ENCODE data around the gene SREK1. TPM values are rescaled to one million over a fixed set of nuclear protein-coding genes. Genes with fewer than 3 reads are reported as not detected.
"Not testable (repeated sequence)": the region's sequence is repeated elsewhere in the genome, so short reads cannot be mapped to it uniquely, and the experiment has no call there.

Gene SREK1
- total RNA-seq, 2 experiments from 2014 or later = 60.5 to 63.3 TPM

GRCh38 chr5:66179297-66180051, 35.4 kb downstream of the SREK1 start:
- no peak for DNase-seq

DNA sequence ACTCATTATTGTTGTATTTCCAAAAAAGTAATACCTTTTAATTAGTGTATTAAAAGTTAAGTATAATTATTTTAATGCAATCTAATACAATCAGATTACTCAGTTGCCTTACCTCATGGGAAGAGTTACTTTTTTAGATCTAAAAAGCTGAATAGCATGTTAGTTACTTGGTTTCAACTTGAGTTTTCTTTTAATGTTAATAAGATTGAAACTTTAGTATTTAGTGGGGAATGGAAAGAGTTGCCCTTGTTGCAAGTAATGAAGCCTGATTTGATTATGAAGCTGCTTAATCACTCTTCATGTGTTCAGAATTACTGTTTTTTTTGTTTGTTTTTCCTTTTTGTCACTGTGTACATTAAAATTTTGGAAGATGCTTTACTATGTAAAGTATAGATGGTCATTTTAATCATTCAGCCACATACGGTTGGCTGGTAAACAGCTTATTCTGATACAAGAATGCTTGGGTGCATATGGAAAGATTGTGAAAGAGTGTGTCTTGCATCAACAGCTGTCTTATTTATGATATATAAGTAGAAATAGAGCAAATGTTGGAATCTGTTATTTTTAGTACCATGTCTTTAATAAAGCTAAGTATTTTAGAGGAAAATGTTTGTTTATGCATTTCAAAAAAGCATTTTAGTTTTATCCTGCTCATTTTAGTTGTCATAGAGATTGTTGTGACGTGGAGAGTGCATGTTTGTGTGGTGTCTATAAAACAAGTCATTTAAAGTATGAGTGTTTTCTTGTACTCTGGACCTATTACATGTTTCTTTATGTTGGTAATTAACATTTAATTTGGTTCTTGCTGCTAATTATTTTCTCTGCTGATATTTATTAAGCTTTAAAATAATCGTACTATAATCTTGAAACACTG, 36.4 kb downstream of the SREK1 start:
- Mint-ChIP-seq H3K4me1 (peaks cover 19% of the 10 kb centered on the region), H3K27me3 (no peaks in the 10 kb centered on the region), H3K27ac (peak overlapping the region; percentile 45), H3K9me3 (no peaks in the 10 kb centered on the region), H3K4me3 (no peak overlapping the region), H3K36me3 (peaks cover 37% of the 10 kb centered on the region)
- DNase-seq = no peak

More at GRCh38 chr5:66179297-66180051, 35.4 kb downstream of the SREK1 start:
- Mint-ChIP-seq H3K4me1 (peaks cover 22% of the 10 kb centered on the region), H3K27ac (peak overlapping the region; percentile 34), H3K27me3 (no peaks in the 10 kb centered on the region), H3K36me3 (peaks cover 41% of the 10 kb centered on the region), H3K4me3 (no peak overlapping the region), H3K9me3 (no peaks in the 10 kb centered on the region)

DNA sequence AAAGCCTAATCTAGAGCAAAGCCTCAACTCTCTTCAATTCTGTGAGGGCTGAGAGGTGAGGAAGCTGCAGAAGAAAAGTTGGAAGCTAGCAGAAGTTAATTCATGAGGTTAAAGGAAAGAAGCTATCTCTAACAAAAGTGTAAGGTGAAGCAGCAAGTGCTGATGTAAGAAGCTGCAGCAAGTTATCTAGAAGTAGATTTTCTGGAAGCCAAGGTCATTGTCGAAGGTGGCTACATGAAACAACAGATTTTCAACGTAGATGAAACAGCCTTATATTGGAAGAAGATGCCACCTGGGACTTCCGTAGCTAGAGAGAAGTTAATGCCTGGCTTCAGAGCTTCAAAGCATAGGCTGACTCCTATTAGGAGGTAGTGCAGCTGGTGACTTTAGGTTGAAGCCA, 42.0 kb downstream of the SREK1 start:
- H3K4me1 Mint-ChIP-seq = peaks cover under 1% of the 10 kb centered on the region
- no peak for DNase-seq
- H3K27me3 Mint-ChIP-seq = no peaks in the 10 kb centered on the region
- peaks cover 11% of the 10 kb centered on the region for H3K36me3 Mint-ChIP-seq
- H3K9me3 Mint-ChIP-seq = peaks cover 4% of the 10 kb centered on the region
- H3K4me3 Mint-ChIP-seq = no peak overlapping the region
- H3K27ac Mint-ChIP-seq = no peak overlapping the region

DNA sequence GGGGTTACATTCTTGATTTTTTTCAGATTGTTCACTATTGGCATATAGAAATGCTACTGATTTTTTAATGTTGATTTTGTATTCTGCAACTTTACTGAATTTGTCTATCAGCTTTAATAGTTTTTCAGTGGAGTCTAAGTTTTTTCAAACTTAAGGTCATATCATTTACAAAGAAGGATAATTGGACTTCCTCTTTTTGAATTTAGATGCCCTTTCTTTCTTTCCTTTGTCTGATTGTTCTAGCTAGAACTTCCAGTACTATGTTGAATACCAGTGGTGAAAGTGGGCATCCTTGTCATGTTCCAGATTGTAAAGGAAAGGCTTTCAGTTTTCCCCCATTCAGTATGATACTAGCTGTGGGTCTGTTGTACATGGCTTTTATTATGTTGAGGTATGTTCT, 49.3 kb downstream of the SREK1 start:
- H3K27me3 Mint-ChIP-seq = no peaks in the 10 kb centered on the region
- H3K36me3 Mint-ChIP-seq = peaks cover 14% of the 10 kb centered on the region
- no peak for DNase-seq
- H3K9me3 Mint-ChIP-seq = peaks cover 4% of the 10 kb centered on the region
- no peak overlapping the region for H3K4me3 Mint-ChIP-seq
- no peak overlapping the region for H3K27ac Mint-ChIP-seq
- no peaks in the 10 kb centered on the region for H3K4me1 Mint-ChIP-seq

- Mint-ChIP-seq H3K4me1 (no peaks in the 10 kb centered on the region), H3K9me3 (no peaks in the 10 kb centered on the region), H3K36me3 (peaks cover 11% of the 10 kb centered on the region), H3K4me3 (no peak overlapping the region), H3K27ac (no peak overlapping the region), H3K27me3 (no peaks in the 10 kb centered on the region)
- no peak for DNase-seq
Observed at GRCh38 chr5:66197764-66198405, 53.8 kb downstream of the SREK1 start.

GRCh38 chr5:66198837-66199236, 54.7 kb downstream of the SREK1 start:
- Mint-ChIP-seq H3K4me3 (no peak overlapping the region), H3K27me3 (no peaks in the 10 kb centered on the region), H3K4me1 (no peaks in the 10 kb centered on the region), H3K27ac (no peak overlapping the region), H3K9me3 (no peaks in the 10 kb centered on the region), H3K36me3 (peaks cover 11% of the 10 kb centered on the region)
- no peak for DNase-seq

DNA sequence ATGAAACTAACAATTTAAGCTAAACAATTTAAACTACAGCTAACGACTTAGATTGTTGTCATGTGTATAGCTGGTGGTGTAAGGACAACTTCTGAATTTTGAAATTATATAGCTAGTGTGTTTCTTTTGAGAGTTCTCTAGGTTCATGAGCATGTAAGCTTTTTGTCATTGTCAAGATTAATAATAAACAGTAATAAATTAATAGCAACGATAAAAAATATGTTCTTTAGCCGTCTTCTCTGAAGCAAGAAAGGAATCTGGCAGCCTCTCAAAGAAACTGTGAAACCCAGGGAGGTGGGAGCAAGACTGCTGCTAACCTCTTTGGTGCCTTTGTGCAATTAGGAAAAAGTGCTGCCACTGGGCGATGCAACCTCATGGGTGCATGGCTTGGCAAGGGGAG, 59.4 kb downstream of the SREK1 start:
- Mint-ChIP-seq H3K36me3 (peaks cover 6% of the 10 kb centered on the region), H3K27me3 (no peaks in the 10 kb centered on the region), H3K4me3 (no peak overlapping the region), H3K4me1 (no peaks in the 10 kb centered on the region), H3K9me3 (no peaks in the 10 kb centered on the region), H3K27ac (no peak overlapping the region)
- DNase-seq = no peak

- Mint-ChIP-seq H3K36me3 (peaks cover 1% of the 10 kb centered on the region), H3K4me3 (no peak overlapping the region), H3K27ac (no peak overlapping the region), H3K4me1 (no peaks in the 10 kb centered on the region), H3K27me3 (no peaks in the 10 kb centered on the region), H3K9me3 (no peaks in the 10 kb centered on the region)
- no peak for DNase-seq
Observed at GRCh38 chr5:66206465-66206864, 62.4 kb downstream of the SREK1 start.

DNA sequence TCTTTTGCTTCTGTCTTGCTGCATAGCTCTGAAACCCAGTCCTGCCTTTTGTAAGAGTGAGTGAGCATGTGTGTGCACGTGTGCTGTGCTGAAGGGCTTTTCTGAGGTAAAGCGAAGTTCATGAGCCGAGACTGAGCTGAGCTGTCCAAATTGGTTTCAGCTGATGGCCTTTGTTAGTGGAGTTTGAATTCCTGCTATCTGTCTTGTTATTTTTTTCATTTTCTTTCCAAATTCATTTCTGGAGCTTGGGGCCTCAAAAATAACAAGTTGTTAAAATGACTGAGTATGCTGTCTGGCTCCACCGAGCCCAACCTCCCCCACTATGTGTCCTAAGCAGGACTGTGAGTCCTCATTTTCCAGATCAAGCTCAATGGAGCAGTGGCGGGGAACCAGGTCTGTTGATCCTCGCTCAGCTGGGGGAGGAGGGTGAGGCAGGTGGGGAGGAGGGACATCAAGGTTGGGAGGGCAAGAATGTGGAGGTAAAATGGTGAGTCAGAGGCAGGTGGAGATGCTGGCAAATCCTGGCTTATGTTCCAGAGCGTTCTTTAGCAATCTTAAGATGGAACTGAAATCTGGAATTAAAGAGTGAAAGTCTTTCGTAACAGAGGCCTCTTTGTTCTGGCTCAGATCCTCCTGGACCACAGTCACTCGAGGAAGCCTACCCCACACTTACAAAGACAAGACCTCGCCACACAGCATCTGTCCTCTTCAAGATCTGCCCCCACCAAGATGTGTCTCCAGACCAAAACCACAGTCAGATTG, 63.9 kb downstream of the SREK1 start:
- Mint-ChIP-seq H3K4me3 (no peak overlapping the region), H3K9me3 (no peaks in the 10 kb centered on the region), H3K36me3 (no peaks in the 10 kb centered on the region), H3K27ac (no peak overlapping the region), H3K27me3 (no peaks in the 10 kb centered on the region), H3K4me1 (no peaks in the 10 kb centered on the region)
- DNase-seq = no peak

DNA sequence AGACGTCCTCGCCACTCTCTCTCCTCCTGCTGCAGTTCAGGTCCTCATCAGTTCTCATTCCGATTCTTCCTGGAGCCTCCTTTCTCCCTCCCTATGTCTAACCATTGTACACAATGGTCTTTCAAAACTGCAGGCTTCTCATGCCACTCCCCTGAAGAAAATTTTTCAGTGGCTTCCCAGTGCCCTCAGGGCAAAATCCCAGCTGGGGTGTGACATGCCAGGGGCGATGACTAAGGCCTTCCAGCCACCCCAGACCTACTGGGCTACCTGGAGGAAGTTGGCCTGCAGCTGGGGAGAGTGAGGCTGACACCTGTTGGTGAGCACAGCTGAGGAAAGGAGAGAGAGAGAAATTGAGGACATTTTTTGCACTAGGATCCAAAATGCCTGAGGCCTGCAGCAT, 65.2 kb downstream of the SREK1 start:
- no peak overlapping the region for H3K4me3 Mint-ChIP-seq
- H3K4me1 Mint-ChIP-seq = no peaks in the 10 kb centered on the region
- DNase-seq = no peak
- no peak overlapping the region for H3K27ac Mint-ChIP-seq
- no peaks in the 10 kb centered on the region for H3K36me3 Mint-ChIP-seq
- H3K27me3 Mint-ChIP-seq = no peaks in the 10 kb centered on the region
- no peaks in the 10 kb centered on the region for H3K9me3 Mint-ChIP-seq

DNA sequence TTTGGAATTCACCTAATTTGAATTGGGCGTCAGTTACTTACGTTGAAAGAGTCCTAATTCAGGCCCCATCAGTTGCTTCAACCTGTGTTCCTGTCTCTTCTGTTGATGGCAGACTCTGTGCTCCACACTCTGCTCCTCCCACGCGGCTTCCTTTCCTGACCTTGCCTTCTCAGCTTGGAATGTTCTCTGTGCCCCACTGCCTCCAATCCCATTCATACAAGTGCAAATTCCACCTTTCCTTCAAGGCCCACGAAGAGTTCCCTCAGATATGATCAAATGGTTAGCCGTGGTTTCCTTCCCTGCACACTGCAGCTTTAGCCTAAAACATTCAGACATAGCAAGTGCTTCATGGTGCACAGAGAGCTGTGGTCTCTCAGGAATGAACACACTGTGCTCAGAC, 65.7 kb downstream of the SREK1 start:
- no peaks in the 10 kb centered on the region for H3K27me3 Mint-ChIP-seq
- H3K4me3 Mint-ChIP-seq = no peak overlapping the region
- H3K27ac Mint-ChIP-seq = no peak overlapping the region
- DNase-seq = no peak
- H3K9me3 Mint-ChIP-seq = no peaks in the 10 kb centered on the region
- no peaks in the 10 kb centered on the region for H3K36me3 Mint-ChIP-seq
- H3K4me1 Mint-ChIP-seq = no peaks in the 10 kb centered on the region

GRCh38 chr5:66213533-66213932, 69.4 kb downstream of the SREK1 start:
- no peaks in the 10 kb centered on the region for H3K4me1 Mint-ChIP-seq
- no peak for DNase-seq
- no peaks in the 10 kb centered on the region for H3K9me3 Mint-ChIP-seq
- H3K27me3 Mint-ChIP-seq = no peaks in the 10 kb centered on the region
- peaks cover 2% of the 10 kb centered on the region for H3K36me3 Mint-ChIP-seq
- no peak overlapping the region for H3K4me3 Mint-ChIP-seq
- no peak overlapping the region for H3K27ac Mint-ChIP-seq

GRCh38 chr5:66222455-66222854, 78.4 kb downstream of the SREK1 start:
- no peak for DNase-seq

DNA sequence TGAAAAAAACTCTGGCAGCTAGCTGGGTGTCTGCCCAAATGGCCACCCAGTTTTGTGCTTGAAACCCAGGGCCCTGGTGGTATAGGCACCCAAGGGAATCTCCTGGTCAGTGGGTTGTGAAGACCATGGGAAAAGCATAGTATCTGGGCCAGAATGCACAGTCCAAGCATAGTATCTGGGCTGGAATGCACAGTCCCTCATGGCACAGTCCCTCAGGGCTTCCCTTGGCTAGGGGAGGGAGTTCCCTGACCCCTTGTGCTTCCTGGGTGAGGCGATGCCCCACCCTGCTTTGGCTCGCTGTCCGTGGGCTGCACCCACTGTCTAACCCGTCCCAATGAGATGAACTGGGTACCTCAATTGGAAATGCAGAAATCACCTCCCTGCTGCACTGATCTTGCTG, 78.8 kb downstream of the SREK1 start:
- not testable (repeated sequence) for H3K4me3 Mint-ChIP-seq, H3K9me3 Mint-ChIP-seq, H3K4me1 Mint-ChIP-seq, H3K27ac Mint-ChIP-seq, H3K36me3 Mint-ChIP-seq, H3K27me3 Mint-ChIP-seq, DNase-seq

More at GRCh38 chr5:66222455-66222854, 78.4 kb downstream of the SREK1 start:
- no peak overlapping the region for H3K27ac Mint-ChIP-seq
- no peaks in the 10 kb centered on the region for H3K27me3 Mint-ChIP-seq
- no peaks in the 10 kb centered on the region for H3K4me1 Mint-ChIP-seq
- H3K9me3 Mint-ChIP-seq = peaks cover 5% of the 10 kb centered on the region
- H3K4me3 Mint-ChIP-seq = no peak overlapping the region
- peaks cover 6% of the 10 kb centered on the region for H3K36me3 Mint-ChIP-seq

DNA sequence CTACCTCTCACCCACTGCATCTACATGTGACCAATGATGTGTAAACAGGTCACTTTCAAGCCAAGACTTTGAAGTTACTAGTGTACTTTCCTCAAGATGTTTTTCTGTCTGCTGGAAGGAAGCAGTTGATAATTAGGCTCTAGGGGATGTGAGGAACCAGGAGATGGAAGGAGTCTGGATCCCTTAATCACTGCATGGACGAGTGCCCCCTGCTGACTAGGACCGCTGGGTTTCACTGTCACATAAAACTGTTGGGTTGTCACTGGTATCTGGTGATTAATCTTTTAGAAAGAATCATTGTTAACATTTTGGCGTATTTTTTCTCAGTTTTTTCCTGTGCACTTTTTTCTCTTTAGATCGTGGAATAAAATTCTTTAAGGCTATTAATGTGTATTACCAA, 79.5 kb downstream of the SREK1 start:
- DNase-seq = no peak
- peaks cover 6% of the 10 kb centered on the region for H3K36me3 Mint-ChIP-seq
- no peak overlapping the region for H3K27ac Mint-ChIP-seq
- H3K4me3 Mint-ChIP-seq = no peak overlapping the region
- no peaks in the 10 kb centered on the region for H3K4me1 Mint-ChIP-seq
- H3K9me3 Mint-ChIP-seq = peaks cover 5% of the 10 kb centered on the region
- no peaks in the 10 kb centered on the region for H3K27me3 Mint-ChIP-seq

Measured in activated naive CD8-positive, alpha-beta T cell treated with anti-CD3 and anti-CD28 coated beads for 36 hours (primary cell).